Right atrium auricular region (tissue), 2 donors: ENCODE results near the gene ST6GALNAC3. TPM values are rescaled to one million over a fixed set of nuclear protein-coding genes. Genes with fewer than 3 reads are reported as not detected.

Experiments used
- DNase-seq: peaks from one replicate; pipeline ENCODE4 v3.0.0-alpha.2; 2019; ENCODE audit warnings: low spot score
- H3K27ac ChIP-seq, 2 donors: fragments of 200-600 bp; sonication (generic); 1 replicate in 1 of 2; 2 replicates in 1 of 2; pipeline ENCODE4 v1.5.1; 2016 to 2019
- H3K27me3 ChIP-seq, 2 donors: fragments of 200-600 bp; sonication (generic); one replicate each; pipeline versions ENCODE4 v1.5.1 to v1.6.0; 2017 to 2019
- H3K36me3 ChIP-seq: fragments of 200-600 bp; sonication (generic); one replicate; pipeline ENCODE4 v1.5.1; 2016
- H3K4me1 ChIP-seq, 2 donors: fragments of 200-600 bp; sonication (generic); one replicate each; pipeline versions ENCODE4 v1.5.1 to v1.6.0; 2017 to 2019
- H3K4me3 ChIP-seq, 2 donors: fragments of 200-600 bp; sonication (generic); 1 replicate in 1 of 2; 2 replicates in 1 of 2; pipeline ENCODE4 v1.5.1; 2017 to 2019; ENCODE audit warnings: mild to moderate bottlenecking in 1 of 2, moderate library complexity in 1 of 2
- H3K9me3 ChIP-seq, 2 donors: fragments of 200-600 bp; sonication (generic); one replicate each; pipeline ENCODE4 v1.5.1; 2019
- CTCF ChIP-seq, 2 donors: fragments of 200-600 bp; sonication (generic); IDR thresholded peaks; one replicate each; pipeline ENCODE4 v1.5.1; 2019; ENCODE audit warnings: antibody characterized with exemption in 2 of 2
- total RNA-seq, 2 donors: library from RNA; depleted of rRNA; stranded (reverse); fragments of >200 nt; gene quantifications; one replicate each; pipeline ENCODE4 v1.1.0, GENCODE V29; 2016

The ST6GALNAC3 gene
- total RNA-seq, 2 donors from 2014 or later = 6.8 to 9.3 TPM

GRCh38 chr1:76585980-76586674, 511.6 kb downstream of the ST6GALNAC3 start:
- no peak for TF ChIP-seq CTCF (IDR thresholded peaks at IDR 0.05)
- Histone ChIP-seq H3K36me3 (no peaks in the 10 kb centered on the region), H3K4me3 (no peak overlapping the region), H3K27me3 (no peaks in the 10 kb centered on the region), H3K4me1 (no peaks in the 10 kb centered on the region), H3K9me3 (no peaks in the 10 kb centered on the region), H3K27ac (no peak overlapping the region)
- DNase-seq = no peak

- TF ChIP-seq CTCF (IDR thresholded peaks at IDR 0.05) = no peak
- H3K4me3 ChIP-seq = no peak overlapping the region
- no peak for DNase-seq
- no peak overlapping the region for H3K27ac ChIP-seq
- H3K27me3 ChIP-seq = no peaks in the 10 kb centered on the region
- no peaks in the 10 kb centered on the region for H3K9me3 ChIP-seq
- H3K36me3 ChIP-seq = no peaks in the 10 kb centered on the region
- H3K4me1 ChIP-seq = no peaks in the 10 kb centered on the region
Observed at GRCh38 chr1:76587212-76587611, 512.7 kb downstream of the ST6GALNAC3 start.

GRCh38 chr1:76591461-76591860, 516.9 kb downstream of the ST6GALNAC3 start:
- Histone ChIP-seq H3K36me3 (no peaks in the 10 kb centered on the region), H3K4me3 (no peak overlapping the region), H3K9me3 (no peaks in the 10 kb centered on the region), H3K27me3 (no peaks in the 10 kb centered on the region), H3K4me1 (no peaks in the 10 kb centered on the region), H3K27ac (no peak overlapping the region)
- no peak for TF ChIP-seq CTCF (IDR thresholded peaks at IDR 0.05)
- no peak for DNase-seq

GRCh38 chr1:76591963-76592362, 517.4 kb downstream of the ST6GALNAC3 start:
- no peak for TF ChIP-seq CTCF (IDR thresholded peaks at IDR 0.05)
- H3K27me3 ChIP-seq = no peaks in the 10 kb centered on the region
- H3K27ac ChIP-seq = no peak overlapping the region
- no peaks in the 10 kb centered on the region for H3K4me1 ChIP-seq
- H3K9me3 ChIP-seq = no peaks in the 10 kb centered on the region
- no peak for DNase-seq
- H3K36me3 ChIP-seq = no peaks in the 10 kb centered on the region
- H3K4me3 ChIP-seq = no peak overlapping the region

GRCh38 chr1:76593141-76593540, 518.6 kb downstream of the ST6GALNAC3 start:
- Histone ChIP-seq H3K4me1 (no peaks in the 10 kb centered on the region), H3K27me3 (no peaks in the 10 kb centered on the region), H3K4me3 (no peak overlapping the region), H3K9me3 (no peaks in the 10 kb centered on the region), H3K27ac (no peak overlapping the region), H3K36me3 (no peaks in the 10 kb centered on the region)
- DNase-seq = no peak
- TF ChIP-seq CTCF (IDR thresholded peaks at IDR 0.05) = no peak

GRCh38 chr1:76593618-76594017, 519.1 kb downstream of the ST6GALNAC3 start:
- no peak for DNase-seq
- Histone ChIP-seq H3K4me1 (no peaks in the 10 kb centered on the region), H3K9me3 (no peaks in the 10 kb centered on the region), H3K36me3 (no peaks in the 10 kb centered on the region), H3K4me3 (no peak overlapping the region), H3K27me3 (no peaks in the 10 kb centered on the region), H3K27ac (no peak overlapping the region)
- TF ChIP-seq CTCF (IDR thresholded peaks at IDR 0.05) = no peak
